ENCODE measurements around the gene ZNF574. TPM values are rescaled to one million over a fixed set of nuclear protein-coding genes. Genes with fewer than 3 reads are reported as not detected.

ZNF574 gene
- total and polyA plus RNA-seq, 2 donors from 2014 or later: 7.2 to 12.7 TPM

DNA sequence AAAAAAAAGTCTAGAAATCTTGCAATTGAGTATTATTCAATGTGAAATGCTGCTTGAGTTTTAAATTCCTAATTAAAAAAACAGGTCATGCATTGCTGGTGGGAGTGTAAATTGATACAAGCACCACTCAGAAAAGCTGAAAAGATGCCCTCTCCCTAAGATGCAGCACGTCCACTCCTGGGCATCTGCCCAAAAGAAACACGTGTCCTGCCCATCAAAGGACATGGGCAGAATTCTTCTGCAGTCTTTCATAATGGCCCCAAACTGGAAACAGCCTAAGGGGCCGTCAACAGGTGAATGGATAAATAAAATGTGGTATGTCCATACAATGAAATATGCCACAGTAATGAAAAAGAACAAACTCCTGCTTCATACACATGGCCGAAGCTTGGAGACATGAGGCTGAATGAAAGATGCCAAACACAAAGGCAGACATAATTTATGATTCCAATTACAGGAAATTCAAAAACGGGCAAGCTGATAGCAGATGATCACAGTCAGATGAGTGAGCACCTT, 48.5 kb downstream of the ZNF574 start:
- Histone ChIP-seq H3K27me3 (ENCODE audit: control insufficient read depth, insufficient read depth, low read length) (no peaks in the 10 kb centered on the region), H3K4me1 (ENCODE audit: control insufficient read depth in 2 of 3, insufficient read depth in 2 of 3, low read depth in 1 of 3, low read length in 3 of 3) (no peaks in the 10 kb centered on the region), H3K9me3 (ENCODE audit: control insufficient read depth in 2 of 3, insufficient read depth in 1 of 3, low read length in 3 of 3) (no peaks in the 10 kb centered on the region), H3K27ac (ENCODE audit: low read depth in 2 of 2, low read length in 2 of 2) (no peak overlapping the region), H3K9ac (ENCODE audit: low read length in 3 of 3) (no peak overlapping the region), H3K36me3 (ENCODE audit: control insufficient read depth in 2 of 3, insufficient read depth in 3 of 3, low read length in 3 of 3) (no peaks in the 10 kb centered on the region), H3K4me3 (ENCODE audit: low read length in 3 of 3) (no peak overlapping the region)
- no peak for TF ChIP-seq CTCF (IDR thresholded peaks at IDR 0.05; ENCODE audit: borderline replicate concordance, extremely low read depth, insufficient read depth)
- intact Hi-C loops (cut with DNase I): no loop called here
- FAIRE-seq (no peak), DNase-seq (no peak)

GRCh38 chr19:42125536-42125935, 49.6 kb downstream of the ZNF574 start:
- no peak for DNase-seq
- Histone ChIP-seq H3K4me3 (ENCODE audit: low read length in 3 of 3) (no peak overlapping the region), H3K4me1 (ENCODE audit: control insufficient read depth in 2 of 3, insufficient read depth in 2 of 3, low read depth in 1 of 3, low read length in 3 of 3) (no peaks in the 10 kb centered on the region), H3K27me3 (ENCODE audit: control insufficient read depth, insufficient read depth, low read length) (peaks cover 1% of the 10 kb centered on the region), H3K9me3 (ENCODE audit: control insufficient read depth in 2 of 3, insufficient read depth in 1 of 3, low read length in 3 of 3) (no peaks in the 10 kb centered on the region), H3K27ac (ENCODE audit: low read depth in 2 of 2, low read length in 2 of 2) (no peak overlapping the region), H3K9ac (ENCODE audit: low read length in 3 of 3) (no peak overlapping the region), H3K36me3 (ENCODE audit: control insufficient read depth in 2 of 3, insufficient read depth in 3 of 3, low read length in 3 of 3) (no peaks in the 10 kb centered on the region)
- FAIRE-seq: no peak
- no peak for TF ChIP-seq CTCF (IDR thresholded peaks at IDR 0.05; ENCODE audit: borderline replicate concordance, extremely low read depth, insufficient read depth)
- intact Hi-C loops (cut with DNase I): no loop called here

- peaks cover 6% of the 10 kb centered on the region for H3K27me3 ChIP-seq (ENCODE audit: control insufficient read depth, insufficient read depth, low read length)
Observed at GRCh38 chr19:42126574-42126973, 50.6 kb downstream of the ZNF574 start.

More at GRCh38 chr19:42126574-42126973, 50.6 kb downstream of the ZNF574 start:
- FAIRE-seq (no peak), DNase-seq (no peak)
- no peaks in the 10 kb centered on the region for H3K9me3 ChIP-seq (ENCODE audit: control insufficient read depth in 2 of 3, insufficient read depth in 1 of 3, low read length in 3 of 3)
- H3K4me1 ChIP-seq (ENCODE audit: control insufficient read depth in 2 of 3, insufficient read depth in 2 of 3, low read depth in 1 of 3, low read length in 3 of 3): no peaks in the 10 kb centered on the region
- no peak for TF ChIP-seq CTCF (IDR thresholded peaks at IDR 0.05; ENCODE audit: borderline replicate concordance, extremely low read depth, insufficient read depth)
- no peak overlapping the region for H3K4me3 ChIP-seq (ENCODE audit: low read length in 3 of 3)
- H3K9ac ChIP-seq (ENCODE audit: low read length in 3 of 3): no peak overlapping the region
- H3K27ac ChIP-seq (ENCODE audit: low read depth in 2 of 2, low read length in 2 of 2): no peak overlapping the region
- no peaks in the 10 kb centered on the region for H3K36me3 ChIP-seq (ENCODE audit: control insufficient read depth in 2 of 3, insufficient read depth in 3 of 3, low read length in 3 of 3)
- intact Hi-C loops (cut with DNase I): no loop called here
